Trophoblast cell (in vitro differentiated cells and primary cell): ENCODE data around the gene EFNA5.

Experiments
- DNase-seq, 2 donors: peaks; one replicate each; pipeline ENCODE4 v3.0.0-alpha.2; 2016
- H2AFZ ChIP-seq: 2 replicates; pipeline ENCODE4 v1.6.1; 2013; ENCODE audit warnings: low read length, moderate library complexity, mild to moderate bottlenecking; ENCODE audit not compliant: insufficient read depth, poor library complexity
- H2AK5ac ChIP-seq: 2 replicates; pipeline ENCODE4 v1.6.1; 2013; ENCODE audit warnings: mild to moderate bottlenecking, low read length
- H2BK120ac ChIP-seq: 2 replicates; pipeline ENCODE4 v1.6.1; 2013; ENCODE audit warnings: low read length, mild to moderate bottlenecking, moderate library complexity; ENCODE audit not compliant: insufficient read depth, poor library complexity
- H2BK12ac ChIP-seq: 2 replicates; pipeline ENCODE4 v1.6.1; 2013; ENCODE audit warnings: mild to moderate bottlenecking, low read length, moderate library complexity
- H2BK5ac ChIP-seq: 2 replicates; pipeline ENCODE4 v1.6.1; 2013; ENCODE audit warnings: low read length, low read depth, moderate library complexity, mild to moderate bottlenecking; ENCODE audit not compliant: poor library complexity
- H3K14ac ChIP-seq: 2 replicates; pipeline ENCODE4 v1.6.1; 2013; ENCODE audit warnings: mild to moderate bottlenecking, low read length
- H3K18ac ChIP-seq: 2 replicates; pipeline ENCODE4 v1.6.1; 2013; ENCODE audit warnings: mild to moderate bottlenecking, low read length
- H3K23ac ChIP-seq: 2 replicates; pipeline ENCODE4 v1.6.1; 2013; ENCODE audit warnings: low read length
- H3K27ac ChIP-seq: 2 replicates; pipeline ENCODE4 v1.5.1; 2013; ENCODE audit warnings: low read depth, mild to moderate bottlenecking, inconsistent platforms, low read length, moderate library complexity
- H3K27me3 ChIP-seq: 2 replicates; pipeline ENCODE4 v1.6.1; 2013; ENCODE audit warnings: inconsistent platforms, mild to moderate bottlenecking, low read length, moderate library complexity; ENCODE audit not compliant: insufficient read depth
- H3K36me3 ChIP-seq, 2 experiments: 1 replicate in 1 of 2; 2 replicates in 1 of 2; pipeline ENCODE4 v1.6.1; 2013; ENCODE audit warnings: low read length in 2 of 2, mild to moderate bottlenecking in 2 of 2, moderate library complexity in 1 of 2; ENCODE audit not compliant: insufficient read depth in 2 of 2, control insufficient read depth in 1 of 2
- H3K4ac ChIP-seq: 2 replicates; pipeline ENCODE4 v1.6.1; 2013; ENCODE audit warnings: low read depth, mild to moderate bottlenecking, low read length, moderate library complexity
- H3K4me1 ChIP-seq, 2 experiments: 1 replicate in 1 of 2; 2 replicates in 1 of 2; pipeline ENCODE4 v1.6.1; 2013; ENCODE audit warnings: low read length in 2 of 2, mild to moderate bottlenecking in 2 of 2, moderate library complexity in 1 of 2; ENCODE audit not compliant: insufficient read depth in 2 of 2, control insufficient read depth in 1 of 2
- H3K4me2 ChIP-seq: 2 replicates; pipeline ENCODE4 v1.6.1; 2013; ENCODE audit warnings: inconsistent platforms, mild to moderate bottlenecking, low read length, moderate library complexity
- H3K4me3 ChIP-seq: 2 replicates; pipeline ENCODE4 v1.5.1; 2013; ENCODE audit warnings: mild to moderate bottlenecking, low read depth, low read length, inconsistent platforms
- H3K79me1 ChIP-seq: one replicate; pipeline ENCODE4 v1.6.1; 2013; ENCODE audit warnings: low read length
- H3K79me2 ChIP-seq: 2 replicates; pipeline ENCODE4 v1.6.1; 2013; ENCODE audit warnings: low read length, mild to moderate bottlenecking; ENCODE audit not compliant: control insufficient read depth, insufficient read depth, poor library complexity
- H3K9ac ChIP-seq: 2 replicates; pipeline ENCODE4 v1.6.1; 2013; ENCODE audit warnings: mild to moderate bottlenecking, low read length
- H3K9me3 ChIP-seq: 2 replicates; pipeline ENCODE4 v1.6.1; 2013; ENCODE audit warnings: low read depth, mild to moderate bottlenecking, control low read depth, inconsistent platforms, low read length; ENCODE audit not compliant: insufficient read depth
- H4K12ac ChIP-seq: 2 replicates; pipeline ENCODE4 v1.6.1; 2013; ENCODE audit warnings: low read depth, mild to moderate bottlenecking, low read length, moderate library complexity
- H4K8ac ChIP-seq: 2 replicates; pipeline ENCODE4 v1.6.1; 2013; ENCODE audit warnings: low read depth, mild to moderate bottlenecking, low read length, moderate library complexity
- H4K91ac ChIP-seq: one replicate; pipeline ENCODE4 v1.6.1; 2013; ENCODE audit warnings: low read depth, mild to moderate bottlenecking, low read length, moderate library complexity
- WGBS: extraction: QIAGEN DNeasy Blood & Tissue Kit; methylation state at CpG from one replicate; pipeline ENCODE4 v1.1.7; 2013; ENCODE audit warnings: missing lambda C conversion rate; ENCODE audit not compliant: insufficient read length, insufficient coverage; ENCODE audit errors: extremely low coverage; 5-methylcytosine and 5-hydroxymethylcytosine counted together

EFNA5 gene

GRCh38 chr5:107359916-107360234, 310.9 kb downstream of the EFNA5 start:
- peaks cover 0 to 4% of the 10 kb centered on the region in 2 experiments for H3K4me1 ChIP-seq
- DNase-seq: no peak
- no peak overlapping the region for H4K12ac ChIP-seq
- H3K18ac ChIP-seq: no peak overlapping the region
- H3K36me3 ChIP-seq: no peaks in the 10 kb centered on the region
- H3K79me2 ChIP-seq: no peaks in the 10 kb centered on the region
- H2AFZ ChIP-seq: no peak overlapping the region
- no peak overlapping the region for H3K4me3 ChIP-seq
- H3K4ac ChIP-seq: no peak overlapping the region
- H3K23ac ChIP-seq: no peak overlapping the region
- H2BK12ac ChIP-seq: no peak overlapping the region
- no peak overlapping the region for H2AK5ac ChIP-seq
- peaks cover 3% of the 10 kb centered on the region for H3K79me1 ChIP-seq
- H3K27ac ChIP-seq: no peak overlapping the region
- H4K8ac ChIP-seq: no peak overlapping the region
- no peak overlapping the region for H3K4me2 ChIP-seq
- no peak overlapping the region for H2BK5ac ChIP-seq
- H3K27me3 ChIP-seq: no peaks in the 10 kb centered on the region
- H3K9ac ChIP-seq: no peak overlapping the region
- H3K9me3 ChIP-seq: no peaks in the 10 kb centered on the region
- H3K14ac ChIP-seq: no peak overlapping the region
- H2BK120ac ChIP-seq: no peak overlapping the region
- WGBS: no CpG with 5 or more reads among the region's 2 CpGs
- H4K91ac ChIP-seq: no peak overlapping the region

GRCh38 chr5:107359033-107359915, 311.5 kb downstream of the EFNA5 start:
- Histone ChIP-seq H4K8ac (no peak overlapping the region), H4K12ac (no peak overlapping the region), H3K9me3 (no peaks in the 10 kb centered on the region), H2BK5ac (no peak overlapping the region), H3K79me2 (no peaks in the 10 kb centered on the region), H3K23ac (no peak overlapping the region), H3K9ac (no peak overlapping the region), H3K4me1 (peaks cover 0 to 4% of the 10 kb centered on the region in 2 experiments), H2AK5ac (no peak overlapping the region), H2BK120ac (peak overlapping the region; percentile 51), H2BK12ac (peak overlapping the region; percentile 64), H3K4me2 (no peak overlapping the region), H3K4ac (no peak overlapping the region), H3K14ac (no peak overlapping the region), H3K27ac (no peak overlapping the region), H3K79me1 (peaks cover 3% of the 10 kb centered on the region), H3K18ac (no peak overlapping the region), H2AFZ (no peak overlapping the region), H3K4me3 (no peak overlapping the region), H3K36me3 (no peaks in the 10 kb centered on the region), H4K91ac (peak overlapping the region; percentile 14), H3K27me3 (no peaks in the 10 kb centered on the region)
- no CpG with 5 or more reads among the region's 6 CpGs for WGBS
- DNase-seq: no peak

- peaks cover 3% of the 10 kb centered on the region for H3K79me1 ChIP-seq
- no peak for DNase-seq
- H2AFZ ChIP-seq: no peak overlapping the region
- no peak overlapping the region for H3K18ac ChIP-seq
- H3K4me2 ChIP-seq: no peak overlapping the region
- no peak overlapping the region for H3K9ac ChIP-seq
- no peak overlapping the region for H2BK120ac ChIP-seq
- no peaks in the 10 kb centered on the region for H3K36me3 ChIP-seq
- H2BK12ac ChIP-seq: no peak overlapping the region
- no peak overlapping the region for H4K12ac ChIP-seq
- H3K9me3 ChIP-seq: no peaks in the 10 kb centered on the region
- H3K14ac ChIP-seq: no peak overlapping the region
- H3K23ac ChIP-seq: no peak overlapping the region
- H3K27ac ChIP-seq: no peak overlapping the region
- no peak overlapping the region for H2BK5ac ChIP-seq
- no peak overlapping the region for H4K8ac ChIP-seq
- H3K4me3 ChIP-seq: no peak overlapping the region
- WGBS: no CpG with 5 or more reads among the region's 2 CpGs
- no peak overlapping the region for H2AK5ac ChIP-seq
- H4K91ac ChIP-seq: no peak overlapping the region
- no peak overlapping the region for H3K4ac ChIP-seq
- H3K79me2 ChIP-seq: no peaks in the 10 kb centered on the region
- peaks cover 0 to under 1% of the 10 kb centered on the region in 2 experiments for H3K4me1 ChIP-seq
- no peaks in the 10 kb centered on the region for H3K27me3 ChIP-seq
Measured at GRCh38 chr5:107356891-107357290, 313.8 kb downstream of the EFNA5 start.

DNA sequence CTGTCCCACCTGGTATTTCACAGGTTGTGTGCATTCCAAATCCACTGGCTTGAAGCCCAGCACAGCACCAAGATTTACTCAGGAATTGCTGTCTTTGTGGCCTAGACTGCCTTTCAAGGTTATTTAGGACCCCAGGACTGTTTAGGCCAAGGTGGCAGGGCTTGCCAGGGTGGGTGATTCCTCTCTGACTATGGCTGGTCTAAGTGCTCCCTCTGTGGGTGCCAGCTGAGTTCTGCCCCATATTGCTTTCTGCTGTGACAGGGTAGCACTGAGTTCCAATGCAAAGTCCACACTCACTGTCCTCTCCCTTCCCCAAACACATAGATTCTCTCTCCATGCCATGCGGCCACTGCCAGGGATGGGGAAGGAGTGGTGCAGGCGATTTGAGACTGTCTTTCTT, 318.2 kb downstream of the EFNA5 start:
- Histone ChIP-seq H3K9ac (no peak overlapping the region), H3K36me3 (no peaks in the 10 kb centered on the region), H3K4ac (no peak overlapping the region), H2AFZ (no peak overlapping the region), H3K23ac (no peak overlapping the region), H4K91ac (no peak overlapping the region), H2AK5ac (no peak overlapping the region), H3K4me2 (no peak overlapping the region), H4K8ac (no peak overlapping the region), H4K12ac (no peak overlapping the region), H3K79me2 (no peaks in the 10 kb centered on the region), H3K4me1 (no peaks in the 10 kb centered on the region), H3K14ac (no peak overlapping the region), H2BK5ac (no peak overlapping the region), H2BK12ac (no peak overlapping the region), H3K4me3 (no peak overlapping the region), H3K18ac (no peak overlapping the region), H2BK120ac (no peak overlapping the region), H3K79me1 (no peaks in the 10 kb centered on the region), H3K9me3 (peaks cover 3% of the 10 kb centered on the region), H3K27ac (no peak overlapping the region), H3K27me3 (no peaks in the 10 kb centered on the region)
- no peak for DNase-seq
- no CpG with 5 or more reads among the region's 2 CpGs for WGBS
